Measurements from ENCODE around the gene TBX18.
A peak's percentile ranks its signal among the peaks of the same experiment; 100 is the strongest.

Gene TBX18

GRCh38 chr6:84772428-84773132 lies 8.2 kb upstream of the TBX18 start:
- DNase-seq: no peak

GRCh38 chr6:84771756-84772356 lies 7.5 kb upstream of the TBX18 start:
- no peak for DNase-seq

GRCh38 chr6:84771125-84771755 lies 6.8 kb upstream of the TBX18 start:
- no peak for DNase-seq

GRCh38 chr6:84770521-84770920 lies 6.1 kb upstream of the TBX18 start:
- DNase-seq: no peak

GRCh38 chr6:84769306-84769705 lies 4.9 kb upstream of the TBX18 start:
- DNase-seq: no peak

- no peak for DNase-seq
Observed at GRCh38 chr6:84768442-84769174, 4.2 kb upstream of the TBX18 start.

- no peak for DNase-seq
Observed at GRCh38 chr6:84767526-84768201, 3.3 kb upstream of the TBX18 start.

GRCh38 chr6:84766799-84767525 lies 2.6 kb upstream of the TBX18 start:
- no peak for DNase-seq

GRCh38 chr6:84766118-84766798 lies 1.9 kb upstream of the TBX18 start:
- DNase-seq: no peak

GRCh38 chr6:84763886-84764331 lies 489 bp downstream of the TBX18 start:
- DNase-seq: peak; percentile 65

- peak; percentile 65 for DNase-seq
Observed at GRCh38 chr6:84763003-84763885, 1.2 kb downstream of the TBX18 start.

GRCh38 chr6:84762220-84763002 lies 2.0 kb downstream of the TBX18 start:
- peak; percentile 65 for DNase-seq

- no peak for DNase-seq
Observed at GRCh38 chr6:84758486-84758885, 5.9 kb downstream of the TBX18 start.

- no peak for DNase-seq
Observed at GRCh38 chr6:84756877-84757276, 7.5 kb downstream of the TBX18 start.

- DNase-seq: no peak
Observed at GRCh38 chr6:84756466-84756865, 7.9 kb downstream of the TBX18 start.

GRCh38 chr6:84753173-84753572 lies 11.2 kb downstream of the TBX18 start:
- DNase-seq: no peak

- DNase-seq: no peak
Observed at GRCh38 chr6:84752118-84752850, 12.1 kb downstream of the TBX18 start.

- DNase-seq: no peak
Observed at GRCh38 chr6:84749181-84749580, 15.2 kb downstream of the TBX18 start.

GRCh38 chr6:84748376-84748775 lies 16.0 kb downstream of the TBX18 start:
- DNase-seq: no peak

Data from T1000 (cell line).